H9 (cell line): ENCODE results near the gene XAGE1A. TPM values are rescaled to one million over a fixed set of nuclear protein-coding genes. Genes with fewer than 3 reads are reported as not detected.
"Not testable (repeated sequence)": the region's sequence is repeated elsewhere in the genome, so short reads cannot be mapped to it uniquely, and the experiment has no call there.

Experiments used
- DNase-seq: peaks from one replicate; pipeline ENCODE4 v3.0.0-alpha.2; 2017
- H2AFZ ChIP-seq: one replicate; pipeline ENCODE4 v1.6.1; 2013; ENCODE audit warnings: mild to moderate bottlenecking, low read length, control low read depth, moderate library complexity
- H2AK5ac ChIP-seq: 2 replicates; pipeline ENCODE4 v1.6.1; 2013; ENCODE audit warnings: low read length, control low read depth, mixed read lengths; ENCODE audit not compliant: insufficient read length
- H2BK120ac ChIP-seq: one replicate; pipeline ENCODE4 v1.6.1; 2013; ENCODE audit warnings: low read depth, mild to moderate bottlenecking, low read length, control low read depth, inconsistent platforms; ENCODE audit not compliant: poor library complexity, severe bottlenecking
- H2BK12ac ChIP-seq: 2 replicates; pipeline ENCODE4 v1.6.1; 2013; ENCODE audit warnings: low read length, control low read depth, mixed read lengths, low read depth; ENCODE audit not compliant: insufficient read length
- H2BK15ac ChIP-seq: 2 replicates; pipeline ENCODE4 v1.6.1; 2013; ENCODE audit warnings: low read depth, low read length, control low read depth
- H2BK20ac ChIP-seq: one replicate; pipeline ENCODE4 v1.6.1; 2013; ENCODE audit warnings: low read depth, mild to moderate bottlenecking, low read length, control low read depth, inconsistent platforms; ENCODE audit not compliant: poor library complexity, severe bottlenecking
- H2BK5ac ChIP-seq: 2 replicates; pipeline ENCODE4 v1.6.1; 2013; ENCODE audit warnings: low read length, control low read depth, mixed read lengths; ENCODE audit not compliant: insufficient read length
- H3K14ac ChIP-seq: 2 replicates; pipeline ENCODE4 v1.6.1; 2013; ENCODE audit warnings: low read length, control low read depth; ENCODE audit not compliant: insufficient read depth
- H3K18ac ChIP-seq: 2 replicates; pipeline ENCODE4 v1.6.1; 2013; ENCODE audit warnings: low read depth, mild to moderate bottlenecking, mixed read lengths, low read length, control low read depth; ENCODE audit not compliant: insufficient read length
- H3K23ac ChIP-seq: 2 replicates; pipeline ENCODE4 v1.6.1; 2013; ENCODE audit warnings: low read length, control low read depth, mixed read lengths, low read depth; ENCODE audit not compliant: insufficient read length
- H3K23me2 ChIP-seq: 2 replicates; pipeline ENCODE4 v1.6.1; 2013; ENCODE audit warnings: low read depth, mild to moderate bottlenecking, mixed read lengths, low read length, control low read depth; ENCODE audit not compliant: insufficient read length, poor library complexity, severe bottlenecking
- H3K27ac ChIP-seq: 2 replicates; pipeline ENCODE4 v1.5.1; 2013; ENCODE audit warnings: low read length, control low read depth, mixed read lengths, low read depth; ENCODE audit not compliant: insufficient read length
- H3K27me3 ChIP-seq: 2 replicates; pipeline ENCODE4 v1.6.1; 2013; ENCODE audit warnings: low read length, control low read depth, inconsistent platforms; ENCODE audit not compliant: insufficient read depth
- H3K4ac ChIP-seq: 2 replicates; pipeline ENCODE4 v1.6.1; 2013; ENCODE audit warnings: low read depth, mild to moderate bottlenecking, control low read depth, inconsistent platforms, low read length, moderate library complexity
- H3K4me1 ChIP-seq: 2 replicates; pipeline ENCODE4 v1.6.1; 2013; ENCODE audit warnings: low read length, control low read depth, inconsistent platforms; ENCODE audit not compliant: insufficient read depth
- H3K4me2 ChIP-seq: 2 replicates; pipeline ENCODE4 v1.6.1; 2013; ENCODE audit warnings: low read length, control low read depth, mixed read lengths; ENCODE audit not compliant: insufficient read length, insufficient read depth
- H3K56ac ChIP-seq: 2 replicates; pipeline ENCODE4 v1.6.1; 2013; ENCODE audit warnings: low read depth, mild to moderate bottlenecking, mixed read lengths, low read length, control low read depth; ENCODE audit not compliant: insufficient read length
- H3K79me1 ChIP-seq: 2 replicates; pipeline ENCODE4 v1.6.1; 2013; ENCODE audit warnings: low read depth, mild to moderate bottlenecking, moderate library complexity, low read length, control low read depth, inconsistent platforms; ENCODE audit not compliant: insufficient read depth, poor library complexity, severe bottlenecking
- H3K79me2 ChIP-seq: 2 replicates; pipeline ENCODE4 v1.6.1; 2013; ENCODE audit warnings: low read length, control low read depth, inconsistent platforms; ENCODE audit not compliant: insufficient read depth
- H3K9ac ChIP-seq: 2 replicates; pipeline ENCODE4 v1.6.1; 2013; ENCODE audit warnings: low read length, control low read depth, mixed read lengths; ENCODE audit not compliant: insufficient read length; ENCODE audit errors: extremely low read depth
- H3K9me3 ChIP-seq: one replicate; pipeline ENCODE4 v1.6.1; 2013; ENCODE audit warnings: low read depth, low read length, inconsistent platforms; ENCODE audit not compliant: control insufficient read depth
- H3T11ph ChIP-seq: one replicate; pipeline ENCODE4 v1.6.1; 2013; ENCODE audit warnings: mild to moderate bottlenecking, low read length, control low read depth, inconsistent platforms
- H4K20me1 ChIP-seq: one replicate; pipeline ENCODE4 v1.6.1; 2013; ENCODE audit not compliant: control insufficient read depth, insufficient read length, insufficient read depth
- H4K5ac ChIP-seq: 2 replicates; pipeline ENCODE4 v1.6.1; 2013; ENCODE audit warnings: low read depth, mild to moderate bottlenecking, mixed read lengths, low read length, control low read depth; ENCODE audit not compliant: insufficient read length
- H4K8ac ChIP-seq: replicated peaks from 2 replicates; pipeline ENCODE4 v1.6.1; 2013; ENCODE audit warnings: low read length, control low read depth, mixed read lengths, low read depth; ENCODE audit not compliant: insufficient read length
- H4K91ac ChIP-seq: 2 replicates; pipeline ENCODE4 v1.6.1; 2013; ENCODE audit warnings: low read depth, mild to moderate bottlenecking, moderate library complexity, mixed read lengths, low read length, control low read depth; ENCODE audit not compliant: insufficient read length
- H3K27ac Mint-ChIP-seq, 3 experiments: 2 replicates in 2 of 3; 3 replicates in 1 of 3; pipeline ENCODE4 v1.8.0; 2020 to 2021; ENCODE audit warnings: mixed read lengths in 3 of 3, mild to moderate bottlenecking in 1 of 3, moderate library complexity in 1 of 3
- H3K27me3 Mint-ChIP-seq: 2 replicates; pipeline ENCODE4 v1.8.0; 2021; ENCODE audit warnings: low read depth, mild to moderate bottlenecking, moderate library complexity, mixed read lengths
- H3K36me3 Mint-ChIP-seq, 3 experiments: 2 replicates in 2 of 3; 3 replicates in 1 of 3; pipeline ENCODE4 v1.8.0; 2020 to 2021; ENCODE audit warnings: low read depth in 3 of 3, mixed read lengths in 3 of 3; ENCODE audit not compliant: insufficient read depth in 1 of 3
- H3K4me1 Mint-ChIP-seq, 2 experiments: 2 replicates each; pipeline ENCODE4 v1.8.0; 2020; ENCODE audit warnings: mixed read lengths in 2 of 2
- H3K4me3 Mint-ChIP-seq, 2 experiments: 2 replicates in 1 of 2; 3 replicates in 1 of 2; pipeline ENCODE4 v1.8.0; 2020 to 2021; ENCODE audit warnings: mild to moderate bottlenecking in 2 of 2, mixed read lengths in 2 of 2, moderate library complexity in 1 of 2
- H3K9me3 Mint-ChIP-seq, 2 experiments: 2 replicates in 1 of 2; 3 replicates in 1 of 2; pipeline ENCODE4 v1.8.0; 2020; ENCODE audit warnings: mild to moderate bottlenecking in 2 of 2, mixed read lengths in 2 of 2, moderate library complexity in 1 of 2
- WGBS: extraction: QIAGEN DNeasy Blood & Tissue Kit; methylation state at CpG from one replicate; pipeline ENCODE4 v1.1.7; 2013; ENCODE audit warnings: missing lambda C conversion rate, low lambda C conversion rate, mixed read lengths; ENCODE audit not compliant: insufficient read length; ENCODE audit errors: extremely low coverage; 5-methylcytosine and 5-hydroxymethylcytosine counted together
- total RNA-seq: library from RNA; stranded (reverse); gene quantifications from 2 replicates; pipeline ENCODE4 v1.2.1, GENCODE V29; 2021

Gene XAGE1A
- total RNA-seq, 1 experiment from 2014 or later, result not detected

- H3K4me1 Mint-ChIP-seq, H3K36me3 Mint-ChIP-seq, H3K4ac ChIP-seq, H3K14ac ChIP-seq, H4K20me1 ChIP-seq, H3K18ac ChIP-seq, H3K79me1 ChIP-seq, H4K8ac ChIP-seq, H3K4me2 ChIP-seq, H3K27me3 Mint-ChIP-seq, H3K4me3 Mint-ChIP-seq, H2BK12ac ChIP-seq, H2BK120ac ChIP-seq, H3K23me2 ChIP-seq, H3T11ph ChIP-seq, H3K4me1 ChIP-seq, H2AFZ ChIP-seq, H2BK15ac ChIP-seq, H2BK20ac ChIP-seq, H4K5ac ChIP-seq, H2BK5ac ChIP-seq, H3K23ac ChIP-seq, H4K91ac ChIP-seq, H3K27ac Mint-ChIP-seq, DNase-seq, H3K27ac ChIP-seq, H3K56ac ChIP-seq, H3K79me2 ChIP-seq, H2AK5ac ChIP-seq, H3K27me3 ChIP-seq, H3K9ac ChIP-seq: not testable (repeated sequence)
- no CpG with 5 or more reads among the region's 6 CpGs for WGBS
- H3K9me3 Mint-ChIP-seq, result peaks cover 30 to 36% of the 10 kb centered on the region in 2 experiments
- peaks cover 39% of the 10 kb centered on the region for H3K9me3 ChIP-seq
These were observed 5.8 kb downstream of the XAGE1A start for GRCh38 chrX:52501362-52501761.
